Mononuclear cell (primary cell): ENCODE data around the gene SHD. TPM values are rescaled to one million over a fixed set of nuclear protein-coding genes. Genes with fewer than 3 reads are reported as not detected.

Experiments used
- H3K27me3 ChIP-seq: 2 replicates; pipeline ENCODE4 v1.6.0; 2011; ENCODE audit warnings: low read length, control low read depth; ENCODE audit not compliant: insufficient read depth
- H3K4me1 ChIP-seq: 2 replicates; pipeline ENCODE4 v1.5.1; 2011; ENCODE audit warnings: mild to moderate bottlenecking, low read length, control low read depth; ENCODE audit not compliant: insufficient read depth
- H3K4me3 ChIP-seq: 2 replicates; pipeline ENCODE4 v1.5.1; 2011; ENCODE audit warnings: mild to moderate bottlenecking, low read length, moderate library complexity
- H3K9me3 ChIP-seq: 2 replicates; pipeline ENCODE4 v1.5.1; 2011; ENCODE audit warnings: low read depth, mild to moderate bottlenecking, control low read depth, low read length
- total RNA-seq: library from RNA; depleted of rRNA; stranded (reverse); fragments of >200 nt; gene quantifications from one replicate; pipeline ENCODE4 v1.2.3, GENCODE V29; 2012

The SHD gene
- total RNA-seq, 1 donor: 0.84 TPM

- peaks cover 9% of the 10 kb centered on the region for H3K4me1 ChIP-seq
- H3K9me3 ChIP-seq: no peaks in the 10 kb centered on the region
- no peaks in the 10 kb centered on the region for H3K27me3 ChIP-seq
- H3K4me3 ChIP-seq: no peak overlapping the region
Observed at GRCh38 chr19:4303819-4304537, 24.9 kb downstream of the SHD start.

- Histone ChIP-seq H3K4me3 (no peak within 1 kb of the TSS), H3K27me3 (no peaks in the 10 kb centered on the region), H3K9me3 (no peaks in the 10 kb centered on the region), H3K4me1 (peaks cover 9% of the 10 kb centered on the region)
Observed at GRCh38 chr19:4304538-4305256, 25.6 kb downstream of the SHD start, which contains the start of gene FSD1. FSD1 (plus strand) TSS chr19:4304598; CDS start chr19:4304747, 149 bp downstream.

GRCh38 chr19:4305257-4305612 lies 26.2 kb downstream of the SHD start:
- no peaks in the 10 kb centered on the region for H3K9me3 ChIP-seq
- H3K4me3 ChIP-seq: no peak overlapping the region

GRCh38 chr19:4305659-4306058 lies 26.6 kb downstream of the SHD start:
- Histone ChIP-seq H3K4me1 (peaks cover 9% of the 10 kb centered on the region), H3K27me3 (no peaks in the 10 kb centered on the region), H3K9me3 (no peaks in the 10 kb centered on the region), H3K4me3 (no peak overlapping the region)

More at GRCh38 chr19:4305257-4305612, 26.2 kb downstream of the SHD start:
- Histone ChIP-seq H3K27me3 (no peaks in the 10 kb centered on the region), H3K4me1 (peaks cover 9% of the 10 kb centered on the region)

GRCh38 chr19:4310247-4311121 lies 31.4 kb downstream of the SHD start:
- Histone ChIP-seq H3K9me3 (no peaks in the 10 kb centered on the region), H3K4me3 (no peak overlapping the region), H3K27me3 (no peaks in the 10 kb centered on the region), H3K4me1 (peaks cover 7% of the 10 kb centered on the region)

- Histone ChIP-seq H3K4me1 (peaks cover 8% of the 10 kb centered on the region), H3K27me3 (no peaks in the 10 kb centered on the region), H3K9me3 (no peaks in the 10 kb centered on the region), H3K4me3 (no peak overlapping the region)
Observed at GRCh38 chr19:4313847-4314490, 34.9 kb downstream of the SHD start.

DNA sequence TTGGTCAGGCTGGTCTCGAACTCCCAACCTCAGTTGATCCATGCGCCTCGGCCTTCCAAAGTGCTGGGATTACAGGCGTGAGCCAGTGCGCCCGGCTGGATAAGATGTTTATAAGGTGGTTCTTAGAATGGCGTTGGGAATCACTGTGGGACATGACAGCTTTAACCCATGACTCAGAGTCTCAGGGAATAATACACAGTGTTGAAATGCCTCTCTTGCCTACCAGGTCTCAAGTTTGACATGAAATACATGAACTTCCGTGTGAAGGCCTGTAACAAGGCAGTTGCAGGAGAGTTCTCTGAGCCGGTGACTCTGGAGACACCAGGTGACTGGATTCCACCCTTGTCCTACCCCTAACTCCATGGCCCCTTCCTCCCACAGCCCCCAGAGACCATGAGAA lies 37.9 kb downstream of the SHD start:
- H3K27me3 ChIP-seq: no peaks in the 10 kb centered on the region
- H3K4me3 ChIP-seq: no peak overlapping the region
- H3K9me3 ChIP-seq: peaks cover 6% of the 10 kb centered on the region
- H3K4me1 ChIP-seq: peaks cover 9% of the 10 kb centered on the region

DNA sequence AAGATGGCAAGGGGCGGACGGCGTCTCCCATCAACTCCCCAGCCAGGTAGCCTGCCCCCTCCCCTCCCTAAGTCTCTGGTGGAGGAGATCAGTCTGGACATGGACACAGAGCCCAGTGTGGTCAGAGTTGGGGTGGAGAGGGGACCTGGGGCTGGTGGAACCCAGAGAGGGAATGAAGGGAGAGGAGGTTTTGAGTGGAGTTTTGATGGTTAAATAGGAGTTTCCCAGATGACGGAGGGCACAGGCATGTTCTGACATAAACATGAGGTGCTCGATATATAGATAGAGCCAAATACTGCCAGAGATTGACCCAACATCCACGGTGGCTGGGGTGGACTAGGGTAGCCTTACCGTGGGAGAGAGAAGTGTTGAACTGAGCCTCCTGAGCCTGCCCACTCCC lies 39.4 kb downstream of the SHD start:
- Histone ChIP-seq H3K9me3 (peaks cover 6% of the 10 kb centered on the region), H3K4me3 (no peak overlapping the region), H3K27me3 (no peaks in the 10 kb centered on the region)

GRCh38 chr19:4319067-4319718 lies 40.1 kb downstream of the SHD start:
- no peaks in the 10 kb centered on the region for H3K27me3 ChIP-seq
- no peak overlapping the region for H3K4me3 ChIP-seq
- H3K9me3 ChIP-seq: peaks cover 6% of the 10 kb centered on the region
- peaks cover 3% of the 10 kb centered on the region for H3K4me1 ChIP-seq

More for the DNA sequence above, 39.4 kb downstream of the SHD start:
- peaks cover 9% of the 10 kb centered on the region for H3K4me1 ChIP-seq

GRCh38 chr19:4320419-4320818 lies 41.4 kb downstream of the SHD start:
- Histone ChIP-seq H3K9me3 (peaks cover 6% of the 10 kb centered on the region), H3K4me1 (peaks cover 3% of the 10 kb centered on the region), H3K4me3 (no peak overlapping the region), H3K27me3 (no peaks in the 10 kb centered on the region)

GRCh38 chr19:4322942-4323665 lies 44.0 kb downstream of the SHD start:
- H3K4me1 ChIP-seq: peaks cover 17% of the 10 kb centered on the region
- H3K4me3 ChIP-seq: no peak overlapping the region
- peaks cover 6% of the 10 kb centered on the region for H3K9me3 ChIP-seq

GRCh38 chr19:4323692-4324091 lies 44.6 kb downstream of the SHD start:
- H3K9me3 ChIP-seq: peaks cover 6% of the 10 kb centered on the region
- no peak overlapping the region for H3K4me3 ChIP-seq
- peaks cover 20% of the 10 kb centered on the region for H3K4me1 ChIP-seq
- peaks cover 6% of the 10 kb centered on the region for H3K27me3 ChIP-seq

More at GRCh38 chr19:4322942-4323665, 44.0 kb downstream of the SHD start:
- peaks cover 6% of the 10 kb centered on the region for H3K27me3 ChIP-seq

GRCh38 chr19:4324228-4324627 lies 45.2 kb downstream of the SHD start:
- Histone ChIP-seq H3K4me3 (no peak overlapping the region), H3K27me3 (peaks cover 6% of the 10 kb centered on the region), H3K4me1 (peaks cover 22% of the 10 kb centered on the region), H3K9me3 (peaks cover 6% of the 10 kb centered on the region)
